Measurements from ENCODE around the gene FPR3.

DNA sequence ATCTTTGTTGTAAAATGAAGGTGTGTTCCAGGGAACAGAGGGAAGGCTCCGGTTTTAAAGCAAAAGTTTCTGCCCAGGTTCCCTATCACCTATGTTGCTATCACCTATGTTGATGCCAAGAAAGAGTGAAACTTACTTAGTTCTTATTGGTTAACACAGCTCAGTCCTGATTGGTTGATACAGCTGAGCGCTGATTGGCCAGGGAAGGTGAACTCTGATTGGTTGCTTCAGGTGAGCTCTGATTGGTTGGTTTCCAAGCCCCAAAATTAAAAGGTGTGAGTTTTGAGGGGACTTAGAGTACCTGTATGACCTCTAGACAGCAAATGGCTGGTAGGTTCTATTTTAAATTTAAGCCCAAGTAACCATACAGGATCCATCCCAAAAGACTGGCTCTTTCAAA, 42.2 kb downstream of the FPR3 start:
- TF ChIP-seq CTCF (conservative IDR thresholded peaks at IDR 0.05; ENCODE audit: low read depth in 2 of 2) (no peak), EZH2 (IDR thresholded peaks at IDR 0.05; ENCODE audit: low read depth, unreplicated experiment) (no peak), EZH2phosphoT487 (IDR thresholded peaks at IDR 0.05; ENCODE audit: unreplicated experiment) (no peak), REST (IDR thresholded peaks at IDR 0.05; ENCODE audit: unreplicated experiment) (no peak), JUNB (IDR thresholded peaks at IDR 0.05; ENCODE audit: unreplicated experiment) (no peak), CREB1 (CRISPR knock-in tag; IDR thresholded peaks at IDR 0.05; ENCODE audit: low read depth) (no peak), NANOG (IDR thresholded peaks at IDR 0.05; ENCODE audit: borderline replicate concordance) (no peak)
- TF ChIP-seq, protein P1, sequence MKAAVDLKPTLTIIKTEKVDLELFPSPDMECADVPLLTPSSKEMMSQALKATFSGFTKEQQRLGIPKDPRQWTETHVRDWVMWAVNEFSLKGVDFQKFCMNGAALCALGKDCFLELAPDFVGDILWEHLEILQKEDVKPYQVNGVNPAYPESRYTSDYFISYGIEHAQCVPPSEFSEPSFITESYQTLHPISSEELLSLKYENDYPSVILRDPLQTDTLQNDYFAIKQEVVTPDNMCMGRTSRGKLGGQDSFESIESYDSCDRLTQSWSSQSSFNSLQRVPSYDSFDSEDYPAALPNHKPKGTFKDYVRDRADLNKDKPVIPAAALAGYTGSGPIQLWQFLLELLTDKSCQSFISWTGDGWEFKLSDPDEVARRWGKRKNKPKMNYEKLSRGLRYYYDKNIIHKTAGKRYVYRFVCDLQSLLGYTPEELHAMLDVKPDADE (IDR thresholded peaks at IDR 0.05), result no peak

Data from GM23338 (cell line).